ENCODE data around the gene SIRPD.

- no peak for TF ChIP-seq POLR2A (IDR thresholded peaks at IDR 0.05)
- TF ChIP-seq, protein P1, sequence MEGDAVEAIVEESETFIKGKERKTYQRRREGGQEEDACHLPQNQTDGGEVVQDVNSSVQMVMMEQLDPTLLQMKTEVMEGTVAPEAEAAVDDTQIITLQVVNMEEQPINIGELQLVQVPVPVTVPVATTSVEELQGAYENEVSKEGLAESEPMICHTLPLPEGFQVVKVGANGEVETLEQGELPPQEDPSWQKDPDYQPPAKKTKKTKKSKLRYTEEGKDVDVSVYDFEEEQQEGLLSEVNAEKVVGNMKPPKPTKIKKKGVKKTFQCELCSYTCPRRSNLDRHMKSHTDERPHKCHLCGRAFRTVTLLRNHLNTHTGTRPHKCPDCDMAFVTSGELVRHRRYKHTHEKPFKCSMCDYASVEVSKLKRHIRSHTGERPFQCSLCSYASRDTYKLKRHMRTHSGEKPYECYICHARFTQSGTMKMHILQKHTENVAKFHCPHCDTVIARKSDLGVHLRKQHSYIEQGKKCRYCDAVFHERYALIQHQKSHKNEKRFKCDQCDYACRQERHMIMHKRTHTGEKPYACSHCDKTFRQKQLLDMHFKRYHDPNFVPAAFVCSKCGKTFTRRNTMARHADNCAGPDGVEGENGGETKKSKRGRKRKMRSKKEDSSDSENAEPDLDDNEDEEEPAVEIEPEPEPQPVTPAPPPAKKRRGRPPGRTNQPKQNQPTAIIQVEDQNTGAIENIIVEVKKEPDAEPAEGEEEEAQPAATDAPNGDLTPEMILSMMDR (IDR thresholded peaks at IDR 0.05) = no peak
These were observed 40.5 kb downstream of the SIRPD start for GRCh38 chr20:1517010-1517409.

All from sigmoid colon (tissue), 3 donors.